Stimulated activated CD4-positive, alpha-beta T cell treated with anti-CD3 and anti-CD28 coated beads, TNF-alpha, amount 100 ng/mL, for 4 hours (primary cell): ENCODE data around the gene PINLYP.
A peak's percentile ranks its signal among the peaks of the same experiment; 100 is the strongest.

Source experiments
- DNase-seq, 3 experiments: peaks; one replicate each; pipeline ENCODE4 v3.0.0-alpha.2; 2020; ENCODE audit warnings: low read depth in 3 of 3

The PINLYP gene

GRCh38 chr19:43548706-43549105 lies 26.9 kb upstream of the PINLYP start:
- no peak for DNase-seq

- no peak for DNase-seq
Observed at GRCh38 chr19:43551399-43552197, 24.0 kb upstream of the PINLYP start.

GRCh38 chr19:43552198-43552450 lies 23.5 kb upstream of the PINLYP start:
- no peak for DNase-seq

GRCh38 chr19:43552616-43553015 lies 23.0 kb upstream of the PINLYP start:
- DNase-seq: no peak

GRCh38 chr19:43553656-43554055 lies 21.9 kb upstream of the PINLYP start:
- no peak for DNase-seq

GRCh38 chr19:43554317-43554895 lies 21.2 kb upstream of the PINLYP start:
- no peak for DNase-seq

GRCh38 chr19:43555185-43555770 lies 20.3 kb upstream of the PINLYP start:
- peak; percentile 52 to 74 (median 65) for DNase-seq

- no peak for DNase-seq
Observed at GRCh38 chr19:43560687-43561086, 14.9 kb upstream of the PINLYP start.

GRCh38 chr19:43561139-43561970 lies 14.2 kb upstream of the PINLYP start:
- no peak for DNase-seq

- no peak for DNase-seq
Observed at GRCh38 chr19:43562226-43562697, 13.3 kb upstream of the PINLYP start.

GRCh38 chr19:43562698-43563241 lies 12.8 kb upstream of the PINLYP start:
- DNase-seq: peak; percentile 26 to 63 (median 48)

- no peak for DNase-seq
Observed at GRCh38 chr19:43563816-43564457, 11.7 kb upstream of the PINLYP start.

GRCh38 chr19:43564800-43565199 lies 10.8 kb upstream of the PINLYP start:
- no peak for DNase-seq

GRCh38 chr19:43569657-43570056 lies 5.9 kb upstream of the PINLYP start:
- DNase-seq: no peak

GRCh38 chr19:43570174-43570791 lies 5.3 kb upstream of the PINLYP start:
- no peak for DNase-seq

- no peak for DNase-seq
Observed at GRCh38 chr19:43572171-43572588, 3.4 kb upstream of the PINLYP start.

GRCh38 chr19:43574424-43575155 lies 1.0 kb upstream of the PINLYP start:
- no peak for DNase-seq

- no peak for DNase-seq
Observed at GRCh38 chr19:43575955-43576878, 616 bp downstream of the PINLYP start.

- DNase-seq: no peak
Observed at GRCh38 chr19:43578787-43579186, 3.2 kb downstream of the PINLYP start.
